Colonic mucosa (tissue), 4 donors: ENCODE results near the gene PSMC3. TPM values are rescaled to one million over a fixed set of nuclear protein-coding genes. Genes with fewer than 3 reads are reported as not detected.
A peak's percentile ranks its signal among the peaks of the same experiment; 100 is the strongest.

Experiments used
- DNase-seq: peaks from one replicate; pipeline ENCODE4 v3.0.0-alpha.2; 2020
- H3K27ac ChIP-seq: fragments of 200-600 bp; one replicate; pipeline ENCODE4 v1.8.0; 2021
- H3K27me3 ChIP-seq: fragments of 200-600 bp; one replicate; pipeline ENCODE4 v1.8.0; 2021
- H3K36me3 ChIP-seq: fragments of 200-600 bp; one replicate; pipeline ENCODE4 v1.8.0; 2021
- H3K4me1 ChIP-seq: fragments of 200-600 bp; one replicate; pipeline ENCODE4 v1.8.0; 2021; ENCODE audit warnings: mild to moderate bottlenecking
- H3K4me3 ChIP-seq: fragments of 200-600 bp; one replicate; pipeline ENCODE4 v1.8.0; 2021
- H3K9ac ChIP-seq, 2 donors: one replicate each; pipeline ENCODE4 v1.7.0; 2013; ENCODE audit warnings: control low read depth in 2 of 2, low read depth in 2 of 2, low read length in 2 of 2
- H3K9me3 ChIP-seq: fragments of 200-600 bp; one replicate; pipeline ENCODE4 v1.8.0; 2021
- intact Hi-C: fragments of 100-400 bp; cut with DNase I; formaldehyde crosslinking; loops from one replicate; pipeline ENCODE4 v1.14.1; 2022
- total RNA-seq, 2 donors: library from RNA; stranded (reverse); fragmentation: NEBNext Ultra II Directional in 1 of 2; extraction: Animal tissue kit (Norgen Biotek cat#: 25700) in 1 of 2; gene quantifications; one replicate each; pipeline ENCODE4 v1.2.1, GENCODE V29; 2021
- TF ChIP-seq, protein P1 (sequence below): fragments of 200-600 bp; IDR thresholded peaks from one replicate; pipeline ENCODE4 v1.8.0; 2022; ENCODE audit warnings: antibody characterized with exemption, mild to moderate bottlenecking
- donor health status: healthy.
- donor health status: DM: no; HTN: no; CAD: no.
- donor health status: DM: no; HTN: no; CAD: no.

The PSMC3 gene
- total RNA-seq, 2 donors from 2014 or later: 74.4 to 152 TPM

DNA sequence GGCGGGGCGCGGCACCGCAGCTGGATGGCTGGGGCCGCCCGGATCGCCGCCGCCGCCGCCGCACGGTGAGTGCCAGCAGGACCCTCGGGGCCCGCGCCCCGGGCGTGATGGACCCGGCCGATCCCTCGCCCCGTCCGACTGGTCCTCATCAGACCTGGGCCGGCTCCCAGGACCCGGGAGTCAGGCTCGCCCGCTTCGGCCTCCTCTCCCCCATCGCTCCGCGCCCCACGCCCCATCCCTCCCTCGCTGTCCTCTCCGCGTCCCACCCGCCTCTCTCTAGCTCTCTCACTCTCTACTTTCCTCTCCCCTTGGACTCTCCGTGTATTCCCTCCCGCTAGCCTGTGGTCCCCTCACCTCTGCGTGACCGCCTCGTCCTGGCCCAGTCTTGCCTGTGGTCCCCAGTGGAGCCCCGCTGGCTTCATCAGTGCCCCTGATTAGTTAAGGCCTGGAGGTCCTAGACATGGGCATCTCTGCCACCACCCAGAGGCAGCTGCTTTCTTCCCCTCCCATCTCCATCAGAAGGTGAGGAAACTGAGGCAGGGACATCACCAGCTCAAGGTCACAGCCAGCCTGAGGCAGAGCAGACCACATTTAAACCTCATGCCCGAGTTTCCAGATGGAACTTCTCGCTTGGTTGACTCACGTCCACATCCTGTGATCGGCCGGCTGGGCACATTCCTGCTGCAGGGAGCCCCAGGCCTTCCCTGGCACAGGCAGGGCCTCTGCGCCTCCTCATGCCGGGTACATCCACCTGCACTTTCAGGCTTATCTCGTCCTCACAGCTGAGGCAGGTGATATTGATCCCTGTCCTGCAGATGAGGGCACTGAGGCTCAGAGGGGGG lies 17.4 kb downstream of the PSMC3 start:
- H3K27ac ChIP-seq: peak overlapping the region; percentile 84
- peak overlapping the region; percentile 60 for H3K4me3 ChIP-seq
- H3K4me1 ChIP-seq: no peaks in the 10 kb centered on the region
- TF ChIP-seq, protein P1, sequence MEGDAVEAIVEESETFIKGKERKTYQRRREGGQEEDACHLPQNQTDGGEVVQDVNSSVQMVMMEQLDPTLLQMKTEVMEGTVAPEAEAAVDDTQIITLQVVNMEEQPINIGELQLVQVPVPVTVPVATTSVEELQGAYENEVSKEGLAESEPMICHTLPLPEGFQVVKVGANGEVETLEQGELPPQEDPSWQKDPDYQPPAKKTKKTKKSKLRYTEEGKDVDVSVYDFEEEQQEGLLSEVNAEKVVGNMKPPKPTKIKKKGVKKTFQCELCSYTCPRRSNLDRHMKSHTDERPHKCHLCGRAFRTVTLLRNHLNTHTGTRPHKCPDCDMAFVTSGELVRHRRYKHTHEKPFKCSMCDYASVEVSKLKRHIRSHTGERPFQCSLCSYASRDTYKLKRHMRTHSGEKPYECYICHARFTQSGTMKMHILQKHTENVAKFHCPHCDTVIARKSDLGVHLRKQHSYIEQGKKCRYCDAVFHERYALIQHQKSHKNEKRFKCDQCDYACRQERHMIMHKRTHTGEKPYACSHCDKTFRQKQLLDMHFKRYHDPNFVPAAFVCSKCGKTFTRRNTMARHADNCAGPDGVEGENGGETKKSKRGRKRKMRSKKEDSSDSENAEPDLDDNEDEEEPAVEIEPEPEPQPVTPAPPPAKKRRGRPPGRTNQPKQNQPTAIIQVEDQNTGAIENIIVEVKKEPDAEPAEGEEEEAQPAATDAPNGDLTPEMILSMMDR: no peak
- peak overlapping the region; percentile 83 to 92 for H3K9ac ChIP-seq
- no peaks in the 10 kb centered on the region for H3K36me3 ChIP-seq
- no peaks in the 10 kb centered on the region for H3K27me3 ChIP-seq
- intact Hi-C loops: no loop called here
- DNase-seq: peak; percentile 43
- H3K9me3 ChIP-seq: no peaks in the 10 kb centered on the region

DNA sequence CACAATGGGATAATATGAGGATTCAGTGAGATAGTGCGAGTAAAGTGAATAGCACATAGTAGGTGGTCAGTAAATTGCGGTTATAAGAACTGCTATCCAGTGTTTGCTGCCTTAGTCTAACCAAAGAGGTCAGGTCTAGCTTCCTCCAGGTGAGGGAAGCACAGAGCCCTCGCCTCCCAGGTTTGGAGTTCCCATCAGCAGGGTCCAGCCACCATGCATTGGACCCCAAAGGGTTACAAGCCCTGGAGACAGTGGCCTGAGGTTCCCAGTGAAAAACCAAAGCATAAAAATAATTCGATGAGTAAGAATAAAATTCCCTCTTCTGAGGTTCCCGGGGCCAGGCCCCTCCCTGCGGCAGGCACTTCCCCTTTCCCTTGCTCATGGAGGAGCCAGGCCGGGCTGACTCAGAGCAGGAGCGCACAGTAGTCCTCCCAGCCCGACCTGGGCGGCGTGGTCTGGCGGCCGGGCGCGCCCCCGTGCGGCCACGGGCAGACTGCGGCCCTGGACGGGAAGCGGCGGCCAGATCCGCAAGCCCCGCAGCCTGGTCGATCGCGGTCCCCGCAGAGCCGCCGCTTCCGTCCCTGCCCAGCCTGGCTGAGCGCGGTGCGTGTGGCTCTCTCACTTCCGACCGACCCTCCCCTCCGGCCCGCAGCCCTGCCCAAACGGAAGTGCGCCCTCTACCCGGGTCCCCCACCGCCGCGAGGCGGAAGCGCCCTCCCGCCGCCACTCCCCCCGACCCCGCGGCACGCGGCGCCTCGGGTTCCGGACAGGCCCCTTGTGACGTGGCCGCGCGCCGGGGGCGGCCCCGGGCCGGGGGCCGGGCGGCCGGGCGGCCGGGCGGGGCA lies 18.3 kb downstream of the PSMC3 start, which contains the start of gene SLC39A13:
Gene SLC39A13, plus strand, starts transcription at position 845 of the 845 bp plus-strand sequence. CDS start 1,505 bp downstream, outside the sequence.
- intact Hi-C loops: no loop called here
- H3K9ac ChIP-seq: peak within 1 kb of the TSS; percentile 92 to 98
- peak within 1 kb of the TSS; percentile 94 for H3K27ac ChIP-seq
- H3K4me3 ChIP-seq: peak within 1 kb of the TSS; percentile 60
- TF ChIP-seq, protein P1: peak; percentile 75
- no peaks in the 10 kb centered on the region for H3K9me3 ChIP-seq
- no peaks in the 10 kb centered on the region for H3K36me3 ChIP-seq
- peak; percentile 93 for DNase-seq
- no peaks in the 10 kb centered on the region for H3K4me1 ChIP-seq
- H3K27me3 ChIP-seq: no peaks in the 10 kb centered on the region

DNA sequence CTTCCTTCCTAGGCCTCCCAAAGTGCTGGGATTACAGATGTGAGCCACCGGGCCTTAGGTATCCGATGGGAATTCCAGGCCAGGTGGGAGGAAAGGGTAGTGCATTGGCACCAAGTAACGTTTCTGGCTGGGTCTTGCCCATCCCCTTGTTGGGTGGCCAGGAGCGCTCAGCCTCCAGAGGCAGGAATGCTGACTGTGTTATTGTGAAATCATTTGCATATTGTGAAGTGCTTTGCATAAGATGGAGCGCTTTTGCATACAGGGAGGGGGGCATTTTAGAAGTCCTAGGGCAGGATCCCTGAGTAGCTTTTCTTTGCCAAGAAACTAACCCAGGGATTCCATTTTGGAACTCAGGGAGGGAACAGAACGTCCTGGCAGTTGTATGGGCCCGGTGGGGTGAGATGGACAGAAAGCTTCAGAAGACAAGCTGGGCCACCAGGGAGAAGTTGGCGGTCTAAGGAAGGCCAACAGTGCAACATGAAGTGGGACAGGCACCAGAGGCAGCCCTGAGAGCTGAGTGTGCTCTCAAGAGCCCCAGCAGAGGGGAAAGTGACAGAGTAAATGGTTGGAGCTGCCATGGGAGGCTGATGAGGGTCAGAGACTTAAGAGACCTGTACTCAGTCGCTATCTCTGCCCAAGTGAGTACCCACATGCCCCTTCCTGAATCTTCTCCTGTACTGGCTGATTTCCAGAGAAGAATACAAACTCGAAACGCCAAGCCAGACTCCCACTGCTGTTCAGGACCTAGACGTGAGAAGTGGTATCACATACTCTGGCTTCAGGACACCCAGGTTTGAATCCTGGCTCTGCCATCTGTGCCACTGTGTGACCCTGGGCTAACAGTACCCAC lies 19.1 kb downstream of the PSMC3 start:
- intact Hi-C loops: no loop called here
- no peaks in the 10 kb centered on the region for H3K27me3 ChIP-seq
- TF ChIP-seq, protein P1: no peak
- H3K9me3 ChIP-seq: no peaks in the 10 kb centered on the region
- peak overlapping the region; percentile 85 to 98 for H3K9ac ChIP-seq
- DNase-seq: no peak
- H3K4me1 ChIP-seq: no peaks in the 10 kb centered on the region
- no peaks in the 10 kb centered on the region for H3K36me3 ChIP-seq
- peak overlapping the region; percentile 46 for H3K4me3 ChIP-seq
- H3K27ac ChIP-seq: peak overlapping the region; percentile 94

DNA sequence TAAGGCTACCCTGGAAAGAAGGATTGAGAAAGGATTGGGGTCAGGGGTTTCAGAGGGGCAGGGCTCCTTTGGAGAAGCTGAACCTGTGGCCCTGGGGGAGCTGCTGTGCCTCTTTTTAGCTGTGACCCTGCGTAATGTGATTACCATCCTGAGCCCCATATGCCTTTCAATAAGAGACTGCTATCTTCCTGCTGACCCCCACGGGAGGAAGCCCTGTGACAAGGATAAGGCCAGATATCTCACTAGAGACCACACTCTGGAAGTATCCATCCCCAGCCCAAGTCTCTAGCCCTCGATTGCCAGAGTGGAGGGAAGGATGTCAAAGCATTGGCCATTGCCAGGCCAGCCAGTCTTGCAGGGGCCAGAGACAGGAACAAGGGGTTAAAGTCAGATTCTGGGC lies 22.7 kb downstream of the PSMC3 start:
- DNase-seq: no peak
- intact Hi-C loops: no loop called here

More for the DNA sequence above, 22.7 kb downstream of the PSMC3 start:
- no peak overlapping the region for H3K4me3 ChIP-seq
- TF ChIP-seq, protein P1: no peak
- no peak overlapping the region for H3K9ac ChIP-seq
- no peaks in the 10 kb centered on the region for H3K9me3 ChIP-seq
- no peaks in the 10 kb centered on the region for H3K36me3 ChIP-seq
- peaks cover 5% of the 10 kb centered on the region for H3K4me1 ChIP-seq
- no peaks in the 10 kb centered on the region for H3K27me3 ChIP-seq
- no peak overlapping the region for H3K27ac ChIP-seq
